Osteocyte (in vitro differentiated cells): ENCODE measurements around the gene LIPJ. TPM values are rescaled to one million over a fixed set of nuclear protein-coding genes. Genes with fewer than 3 reads are reported as not detected.

Source experiments
- DNase-seq: peaks from one replicate; pipeline ENCODE4 v3.0.0; 2021; ENCODE audit warnings: mixed read lengths; ENCODE audit not compliant: unreplicated experiment; ENCODE audit errors: extremely low spot score
- H3K27ac Mint-ChIP-seq: one replicate; pipeline ENCODE4 v1.8.0; 2021; ENCODE audit warnings: mild to moderate bottlenecking, mixed read lengths; ENCODE audit not compliant: unreplicated experiment
- H3K27me3 Mint-ChIP-seq: one replicate; pipeline ENCODE4 v1.8.0; 2021; ENCODE audit warnings: mixed read lengths; ENCODE audit not compliant: unreplicated experiment
- H3K36me3 Mint-ChIP-seq: one replicate; pipeline ENCODE4 v1.8.0; 2021; ENCODE audit warnings: mixed read lengths; ENCODE audit not compliant: unreplicated experiment
- H3K4me1 Mint-ChIP-seq: one replicate; pipeline ENCODE4 v1.8.0; 2021; ENCODE audit warnings: mixed read lengths; ENCODE audit not compliant: unreplicated experiment
- H3K4me3 Mint-ChIP-seq: one replicate; pipeline ENCODE4 v1.8.0; 2021; ENCODE audit warnings: mild to moderate bottlenecking, moderate library complexity, mixed read lengths; ENCODE audit not compliant: unreplicated experiment
- H3K9me3 Mint-ChIP-seq: one replicate; pipeline ENCODE4 v1.8.0; 2021; ENCODE audit warnings: mixed read lengths; ENCODE audit not compliant: unreplicated experiment
- CTCF ChIP-seq: fragments of 200-600 bp; sonication (generic); IDR thresholded peaks from 2 replicates; pipeline ENCODE4 v1.5.0; 2021; ENCODE audit warnings: antibody characterized with exemption, mild to moderate bottlenecking, moderate library complexity
- total RNA-seq: library from RNA; stranded (reverse); gene quantifications from 2 replicates; pipeline ENCODE4 v1.2.1, GENCODE V29; 2021

The LIPJ gene
- total RNA-seq, 1 donor from 2014 or later: not detected

GRCh38 chr10:88565072-88565471 lies 21.5 kb upstream of the LIPJ start:
- peaks cover 25% of the 10 kb centered on the region for H3K27me3 Mint-ChIP-seq
- DNase-seq: no peak
- H3K4me1 Mint-ChIP-seq: peaks cover 2% of the 10 kb centered on the region
- H3K27ac Mint-ChIP-seq: no peak overlapping the region
- peak; percentile 65 for TF ChIP-seq CTCF
- H3K36me3 Mint-ChIP-seq: no peaks in the 10 kb centered on the region
- peaks cover 4% of the 10 kb centered on the region for H3K9me3 Mint-ChIP-seq
- H3K4me3 Mint-ChIP-seq: no peak overlapping the region

- Mint-ChIP-seq H3K27me3 (peaks cover 4% of the 10 kb centered on the region), H3K36me3 (no peaks in the 10 kb centered on the region), H3K4me1 (peaks cover 6% of the 10 kb centered on the region), H3K4me3 (peak overlapping the region; percentile 69), H3K9me3 (no peaks in the 10 kb centered on the region), H3K27ac (no peak overlapping the region)
- DNase-seq: no peak
- no peak for TF ChIP-seq CTCF
These were observed 4.2 kb upstream of the LIPJ start for GRCh38 chr10:88582411-88582805.

GRCh38 chr10:88582806-88583583 lies 3.6 kb upstream of the LIPJ start, which contains the start of gene RNLS:
TSS of gene RNLS (minus strand) at chr10:88583318.
- Mint-ChIP-seq H3K4me1 (peaks cover 6% of the 10 kb centered on the region), H3K27me3 (peaks cover 4% of the 10 kb centered on the region), H3K27ac (peak within 1 kb of the TSS; percentile 58), H3K4me3 (peak within 1 kb of the TSS; percentile 69), H3K9me3 (no peaks in the 10 kb centered on the region), H3K36me3 (no peaks in the 10 kb centered on the region)
- TF ChIP-seq CTCF: peak; percentile 78
- DNase-seq: peak; percentile 85

GRCh38 chr10:88583584-88583957 lies 3.0 kb upstream of the LIPJ start:
- H3K9me3 Mint-ChIP-seq: no peaks in the 10 kb centered on the region
- H3K4me3 Mint-ChIP-seq: peak overlapping the region; percentile 69
- peaks cover 4% of the 10 kb centered on the region for H3K27me3 Mint-ChIP-seq
- TF ChIP-seq CTCF: no peak
- peaks cover 6% of the 10 kb centered on the region for H3K4me1 Mint-ChIP-seq
- no peaks in the 10 kb centered on the region for H3K36me3 Mint-ChIP-seq
- no peak for DNase-seq
- peak overlapping the region; percentile 58 for H3K27ac Mint-ChIP-seq

GRCh38 chr10:88592381-88592780 lies 5.8 kb downstream of the LIPJ start:
- H3K27me3 Mint-ChIP-seq: no peaks in the 10 kb centered on the region
- no peaks in the 10 kb centered on the region for H3K9me3 Mint-ChIP-seq
- no peak for TF ChIP-seq CTCF
- no peak for DNase-seq
- no peaks in the 10 kb centered on the region for H3K36me3 Mint-ChIP-seq
- no peak overlapping the region for H3K27ac Mint-ChIP-seq
- no peaks in the 10 kb centered on the region for H3K4me1 Mint-ChIP-seq
- no peak overlapping the region for H3K4me3 Mint-ChIP-seq
